GM18499 (cell line): ENCODE measurements around the gene GPX1.
"Not testable (repeated sequence)": the region's sequence is repeated elsewhere in the genome, so short reads cannot be mapped to it uniquely, and the experiment has no call there.

Experiments
- ATAC-seq: cut with Tn5 transposase; IDR thresholded peaks from one replicate; pipeline ENCODE4 v1.9.1; 2021; ENCODE audit warnings: moderate number of reproducible peaks; ENCODE audit not compliant: insufficient read depth, unreplicated experiment

Gene GPX1

GRCh38 chr3:49358217-49358883 lies at the start of gene GPX1:
GPX1 (minus strand) TSS chr3:49358353; CDS start chr3:49358278, 75 bp downstream.
- peak; percentile 62 for ATAC-seq

- ATAC-seq, result no peak
Observed at GRCh38 chr3:49406571-49407565, 48.7 kb upstream of the GPX1 start.

DNA sequence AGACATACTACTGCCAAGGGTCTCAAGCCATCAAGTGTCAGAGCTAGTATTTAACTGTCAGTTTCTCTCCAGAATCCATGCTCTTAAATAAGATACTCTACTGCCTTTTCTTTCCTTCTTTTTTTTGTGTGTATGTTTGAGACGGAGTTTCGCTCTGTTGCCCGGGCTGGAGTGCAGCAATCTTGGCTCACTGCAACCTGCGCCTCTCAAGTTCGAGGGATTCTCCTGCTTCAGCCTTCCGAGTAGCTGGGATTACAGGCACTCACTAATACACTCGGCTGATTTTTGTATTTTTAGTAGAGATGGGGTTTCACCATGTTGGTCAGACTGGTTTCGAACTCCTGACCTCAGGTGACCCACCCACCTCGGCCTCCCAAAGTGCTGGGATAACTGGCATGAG lies 47.4 kb upstream of the GPX1 start:
- ATAC-seq, result not testable (repeated sequence)

- ATAC-seq, result no peak
Observed at GRCh38 chr3:49403891-49404290, 45.7 kb upstream of the GPX1 start.

DNA sequence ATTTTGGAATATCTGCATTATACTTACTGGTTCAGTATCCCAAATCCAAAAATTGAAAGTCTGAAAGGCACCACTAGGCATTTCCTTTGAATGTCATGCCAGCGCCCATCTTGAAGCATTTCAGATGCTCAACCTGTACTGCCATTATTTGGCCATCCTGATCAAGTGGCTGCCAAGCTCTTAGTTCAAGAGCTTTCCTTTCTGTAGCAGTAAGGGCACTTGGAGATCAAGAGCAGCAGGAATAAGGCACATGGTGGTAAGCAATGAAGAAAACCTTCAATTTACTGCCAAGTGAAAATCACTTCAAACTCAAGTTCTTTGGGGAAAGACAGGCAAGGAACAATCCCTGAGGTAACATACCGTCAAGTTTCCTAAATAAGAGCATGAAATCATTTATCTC lies 43.6 kb upstream of the GPX1 start:
- ATAC-seq, result no peak

DNA sequence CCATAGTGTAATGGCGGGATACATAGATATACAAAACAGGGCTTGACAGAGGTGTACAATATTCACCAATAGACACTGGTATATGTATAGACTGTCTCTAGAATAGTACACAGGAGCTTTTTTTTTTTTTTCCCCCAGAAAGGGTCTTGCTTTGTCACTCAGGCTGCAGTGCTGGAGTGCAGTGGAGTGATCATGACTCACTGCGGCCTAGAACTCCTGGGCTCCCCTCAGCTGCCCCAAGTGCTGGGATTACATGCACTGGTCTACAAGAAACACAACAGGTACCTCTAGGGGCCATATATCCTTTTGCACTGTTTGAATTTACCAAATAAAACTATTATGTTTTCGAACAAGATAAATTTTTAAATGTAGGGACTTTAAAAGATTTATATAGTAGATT lies 41.3 kb upstream of the GPX1 start:
- no peak for ATAC-seq

DNA sequence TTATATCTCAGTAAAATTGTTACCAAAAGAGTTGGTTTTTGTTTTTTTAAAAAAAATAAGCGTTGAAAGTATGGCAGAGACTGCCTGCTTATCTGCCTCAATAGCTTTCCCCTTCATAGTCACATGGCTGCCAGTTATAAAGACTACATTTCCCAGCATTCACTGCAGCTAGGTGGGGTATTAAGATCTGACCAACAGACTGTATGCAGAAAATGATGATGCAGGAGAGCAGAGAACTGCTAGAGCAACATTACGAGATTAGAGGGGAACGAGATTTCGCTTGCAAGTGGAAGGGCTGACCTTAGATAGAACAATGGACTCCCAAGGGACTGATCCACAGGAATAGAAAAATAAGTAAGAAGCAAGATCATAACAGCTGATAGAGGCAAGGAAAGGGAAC lies 39.3 kb upstream of the GPX1 start:
- no peak for ATAC-seq

DNA sequence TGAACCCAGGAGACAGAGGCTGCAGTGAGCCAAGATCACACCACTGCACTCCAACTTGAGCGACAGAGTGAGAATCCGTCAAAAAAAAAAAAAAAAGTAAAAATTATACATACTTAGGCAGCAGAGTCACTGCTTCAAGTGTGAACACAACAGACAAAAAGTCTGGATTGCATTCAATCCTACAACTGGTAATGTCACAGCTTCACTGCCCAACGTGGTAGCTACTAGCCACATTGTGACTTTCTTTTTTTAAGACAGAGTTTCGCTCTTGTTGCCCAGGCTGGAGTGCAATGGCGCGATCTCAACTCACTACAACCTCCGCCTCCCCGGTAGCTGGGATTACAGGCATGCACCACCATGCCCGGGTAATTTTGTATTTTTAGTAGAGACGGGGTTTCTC lies 33.2 kb upstream of the GPX1 start:
- ATAC-seq, result not testable (repeated sequence)

- ATAC-seq, result no peak
Observed at GRCh38 chr3:49389297-49389696, 31.1 kb upstream of the GPX1 start.

DNA sequence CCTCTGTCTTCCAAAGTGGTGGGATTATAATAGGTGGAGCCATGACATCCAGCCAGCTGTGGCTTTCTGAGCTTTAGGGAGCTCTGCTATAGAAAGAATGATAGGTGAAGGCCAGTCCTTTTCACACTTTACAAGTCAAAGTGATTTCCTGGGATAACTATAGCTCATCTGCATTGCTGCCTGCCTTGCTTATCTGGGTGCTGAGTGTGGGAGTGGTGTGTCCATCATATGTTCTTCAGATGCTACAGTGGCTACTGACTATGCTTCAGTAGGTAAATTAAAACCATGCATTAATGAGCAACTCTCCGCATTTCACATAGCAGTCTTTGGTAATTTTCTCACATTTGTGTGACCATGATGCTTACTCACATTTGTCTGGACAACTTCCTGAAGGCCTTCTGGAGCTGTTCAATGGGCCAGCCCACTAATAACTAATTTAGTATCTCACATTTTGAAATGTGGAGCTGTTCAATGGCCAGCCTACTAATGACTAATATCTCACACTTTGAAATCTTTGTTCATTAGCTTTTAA lies 30.2 kb upstream of the GPX1 start:
- no peak for ATAC-seq

- no peak for ATAC-seq
Observed at GRCh38 chr3:49387721-49388120, 29.6 kb upstream of the GPX1 start.

DNA sequence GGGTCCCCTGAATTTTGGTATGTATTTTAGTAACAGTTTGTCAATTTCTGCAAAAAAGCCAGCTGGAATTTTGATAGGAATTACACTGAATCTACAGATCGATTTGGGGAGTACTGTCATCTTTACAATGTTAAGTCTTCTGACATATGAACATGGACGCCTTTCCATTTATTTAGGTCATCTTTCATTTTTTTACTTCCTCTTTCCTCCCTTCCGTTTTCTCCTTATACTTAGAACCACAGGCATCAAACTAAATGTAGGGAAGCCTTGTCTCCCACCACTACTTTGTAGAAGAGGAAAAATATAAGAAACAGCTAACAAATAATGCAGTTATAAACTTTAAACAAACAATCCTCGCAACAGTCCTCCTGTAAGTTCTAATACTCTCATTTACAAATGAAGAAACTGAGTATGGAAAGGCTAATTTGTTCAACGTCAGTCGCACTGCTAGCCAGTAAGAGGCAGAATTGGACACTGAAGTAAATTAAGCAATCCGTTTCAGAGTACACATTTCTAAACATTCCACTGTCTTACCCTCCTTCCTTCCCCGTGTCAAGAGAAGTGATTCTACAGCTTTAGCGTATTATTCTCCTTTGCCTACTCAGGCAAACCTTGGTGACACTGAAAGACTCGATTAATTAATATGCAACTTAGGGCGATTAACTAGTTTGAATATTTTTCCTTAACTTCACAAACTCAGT lies 28.1 kb upstream of the GPX1 start:
- no peak for ATAC-seq

DNA sequence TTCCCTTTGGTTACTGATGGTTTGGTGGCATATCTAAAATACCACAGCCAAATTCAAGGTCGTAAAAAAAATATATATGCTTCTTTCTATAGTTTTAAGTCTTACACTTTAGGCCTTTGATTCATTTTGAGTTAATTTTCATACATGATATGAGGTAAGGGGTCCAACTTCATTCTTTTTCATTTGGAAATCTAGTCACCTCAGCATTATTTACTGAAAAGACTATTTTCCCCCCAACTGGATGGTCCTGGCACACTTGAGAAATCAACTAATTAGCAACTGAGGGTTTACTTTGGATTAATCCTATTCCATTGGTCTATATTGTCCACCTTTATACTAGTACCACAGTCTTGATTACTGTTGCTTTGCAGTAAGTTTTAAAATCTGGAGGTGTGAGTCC lies 27.5 kb upstream of the GPX1 start:
- no peak for ATAC-seq

DNA sequence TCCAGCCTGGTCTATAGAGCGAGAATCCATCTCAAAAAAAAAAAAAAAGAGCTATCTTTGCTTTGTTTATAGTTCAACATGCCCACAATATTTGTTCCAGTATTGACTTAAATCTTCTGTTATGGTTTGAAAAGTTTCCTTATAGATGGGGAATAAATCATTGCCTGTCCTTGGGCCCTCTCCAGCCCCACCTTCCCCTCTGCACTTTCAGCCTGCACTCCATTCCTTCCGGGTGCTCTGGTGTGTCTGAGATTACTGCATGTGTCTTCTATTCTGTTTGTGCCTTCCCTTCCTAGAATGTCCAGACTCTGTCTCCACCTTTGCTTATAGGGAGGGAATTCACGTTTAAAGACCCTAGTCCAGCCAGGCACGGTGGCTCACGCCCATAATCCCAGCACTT lies 25.2 kb upstream of the GPX1 start:
- no peak for ATAC-seq

- ATAC-seq, result no peak
Observed at GRCh38 chr3:49378249-49378895, 20.2 kb upstream of the GPX1 start.

DNA sequence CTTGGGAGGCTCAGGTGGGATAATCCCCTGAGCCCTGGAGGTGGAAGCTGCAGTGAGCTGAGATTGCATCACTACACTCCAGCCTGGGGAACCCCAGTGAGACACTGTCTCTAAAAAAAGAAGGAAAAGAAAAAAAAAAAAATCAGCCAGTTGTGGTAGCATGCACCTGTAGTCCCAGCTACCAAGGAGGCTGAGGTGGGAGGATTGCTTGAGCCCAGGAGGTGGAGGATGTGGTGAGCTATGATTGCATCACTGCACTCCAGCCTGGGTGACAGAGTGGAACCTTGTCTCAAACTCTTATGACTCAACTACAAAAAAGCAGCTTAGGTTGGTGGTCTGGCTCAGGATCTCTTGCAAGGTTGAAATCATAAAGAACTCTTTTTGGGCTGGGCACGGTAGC lies 19.3 kb upstream of the GPX1 start:
- no peak for ATAC-seq

DNA sequence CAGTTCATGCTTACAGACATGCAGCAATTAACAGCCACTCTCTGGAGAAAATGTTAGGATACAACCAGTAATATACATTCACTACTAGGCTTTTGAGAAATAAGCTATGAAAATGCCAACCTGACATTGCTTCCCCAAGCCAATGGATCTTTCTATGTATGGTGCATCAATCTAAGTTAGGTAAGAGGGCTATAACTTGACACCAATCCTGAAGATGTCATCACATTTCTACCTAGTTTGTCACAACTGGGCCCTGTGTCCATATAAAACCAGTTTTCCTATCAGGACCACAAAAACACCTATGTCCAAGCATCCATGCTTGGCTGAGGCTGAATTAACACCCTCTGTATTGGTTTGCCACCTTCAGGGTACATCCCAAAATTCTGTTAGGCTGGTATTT lies 13.8 kb upstream of the GPX1 start:
- no peak for ATAC-seq

- no peak for ATAC-seq
Observed at GRCh38 chr3:49370585-49371290, 12.6 kb upstream of the GPX1 start.

DNA sequence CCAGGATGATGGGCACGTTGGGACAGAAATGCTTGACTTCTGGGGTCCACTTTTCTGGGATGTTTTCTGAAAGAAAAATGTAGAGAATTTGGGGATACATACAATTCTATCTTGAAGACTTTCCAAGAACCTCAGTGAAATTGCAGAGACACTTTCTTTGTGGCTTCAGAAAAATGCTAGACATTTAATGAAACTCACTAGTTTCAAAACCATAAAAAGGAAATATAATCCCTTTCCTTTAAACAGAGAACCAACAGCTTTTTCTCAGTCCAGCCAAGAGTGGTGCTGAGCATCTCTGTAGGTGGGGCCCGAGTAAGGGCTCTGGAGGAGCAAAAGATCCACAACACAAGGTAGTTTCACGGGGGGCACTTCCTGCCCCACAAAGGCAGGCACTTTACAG lies 4.4 kb upstream of the GPX1 start:
- no peak for ATAC-seq

GRCh38 chr3:49359623-49360022 lies 1.5 kb upstream of the GPX1 start:
- ATAC-seq, result no peak
